Measurements from ENCODE around the gene INSIG1.

INSIG1 gene

GRCh38 chr7:155358948-155359712 lies 61.5 kb downstream of the INSIG1 start:
- no peaks in the 10 kb centered on the region for H3K9me3 ChIP-seq (ENCODE audit: insufficient read depth, low read depth, low read length)
- H3K4me3 ChIP-seq (ENCODE audit: low read length), result no peak overlapping the region
- H3K9ac ChIP-seq (ENCODE audit: low read depth, low read length), result no peak overlapping the region
- no peaks in the 10 kb centered on the region for H3K36me3 ChIP-seq (ENCODE audit: insufficient read depth, low read depth, low read length)
- H3K27ac ChIP-seq (ENCODE audit: low read length), result no peak overlapping the region
- peaks cover 78% of the 10 kb centered on the region for H3K27me3 ChIP-seq (ENCODE audit: insufficient read depth, low read length)
- H3K4me1 ChIP-seq (ENCODE audit: insufficient read depth, low read length), result no peaks in the 10 kb centered on the region; the same call in none of the 2 replicates

All from iPS-20b (cell line).